Gastrocnemius medialis (tissue), 4 donors: ENCODE measurements around the gene BAHCC1. TPM values are rescaled to one million over a fixed set of nuclear protein-coding genes. Genes with fewer than 3 reads are reported as not detected.

Experiments
- ATAC-seq, 2 donors: fragments of 150-250 bp; one replicate each; pipeline ENCODE4 v1.9.1; 2016
- DNase-seq, 2 donors: peaks; one replicate each; pipeline ENCODE4 v3.0.0-alpha.2; 2019
- H3K27ac ChIP-seq, 4 donors: fragments of 200-600 bp; sonication (generic); 1 replicate in 1 of 4; 2 replicates in 3 of 4; pipeline ENCODE4 v1.5.1; 2016 to 2018; ENCODE audit warnings: mild to moderate bottlenecking in 2 of 4, moderate library complexity in 1 of 4
- H3K27me3 ChIP-seq, 3 donors: fragments of 200-600 bp; sonication (generic) in 2 of 3; 1 replicate in 1 of 3; 2 replicates in 2 of 3; pipeline versions ENCODE4 v1.5.1 to v1.6.0; 2016 to 2019; ENCODE audit warnings: mild to moderate bottlenecking in 1 of 3, moderate library complexity in 1 of 3
- H3K36me3 ChIP-seq, 2 donors: fragments of 200-600 bp; sonication (generic) in 1 of 2; one replicate each; pipeline ENCODE4 v1.5.1; 2017 to 2018
- H3K4me1 ChIP-seq, 2 donors: fragments of 200-600 bp; sonication (generic) in 1 of 2; one replicate each; pipeline ENCODE4 v1.5.1; 2016 to 2017; ENCODE audit warnings: mild to moderate bottlenecking in 2 of 2
- H3K4me3 ChIP-seq, 4 donors: fragments of 200-600 bp; sonication (generic) in 3 of 4; 1 replicate in 1 of 4; 2 replicates in 3 of 4; pipeline ENCODE4 v1.5.1; 2016 to 2019; ENCODE audit warnings: mild to moderate bottlenecking in 2 of 4
- H3K9me3 ChIP-seq, 3 donors: fragments of 200-600 bp; sonication (generic) in 2 of 3; 1 replicate in 1 of 3; 2 replicates in 2 of 3; pipeline ENCODE4 v1.5.1; 2016 to 2019
- CTCF ChIP-seq, 5 experiments: fragments of 450-650 bp in 3 of 5; fragments of 200-600 bp in 2 of 5; sonication (generic) in 2 of 5; IDR thresholded peaks in 4 of 5; conservative IDR thresholded peaks in 1 of 5; 1 replicate in 4 of 5; 2 replicates in 1 of 5; pipeline ENCODE4 v1.5.1; 2016 to 2019; ENCODE audit warnings: antibody characterized with exemption in 5 of 5, mild to moderate bottlenecking in 3 of 5, moderate library complexity in 3 of 5
- POLR2A ChIP-seq, 2 donors: fragments of 450-650 bp; IDR thresholded peaks; one replicate each; pipeline ENCODE4 v1.6.1; 2017; ENCODE audit warnings: antibody characterized with exemption in 2 of 2, mild to moderate bottlenecking in 2 of 2, moderate library complexity in 2 of 2
- in situ Hi-C, 4 donors: fragments of 200-750 bp; cut with MboI; loops; one replicate each; pipeline versions ENCODE4 v1.15.0 to v1.8.0; 2017; ENCODE audit warnings: low sequenced_read_pairs in 4 of 4
- intact Hi-C: fragments of 100-400 bp; cut with DNase I; formaldehyde crosslinking; loops from one replicate; pipeline ENCODE4 v1.15.1; 2023; ENCODE audit warnings: low total_unique reads
- total RNA-seq, 4 donors: library from RNA; depleted of rRNA; stranded (reverse); fragments of >200 nt; gene quantifications; one replicate each; pipeline versions ENCODE4 v1.1.0 to v1.2.3, GENCODE V29; 2016

Gene BAHCC1
- total RNA-seq, 4 donors from 2014 or later, result 2.5 to 8.4 (median 5.8) TPM

GRCh38 chr17:81391936-81392908, 3.0 kb upstream of the BAHCC1 start:
- Histone ChIP-seq H3K27me3 (no peaks in the 10 kb centered on the region), H3K4me3 (peak overlapping the region; percentile 72 to 93 (median 80)), H3K9me3 (no peaks in the 10 kb centered on the region), H3K27ac (peak overlapping the region; percentile 98 to 99 (median 98)), H3K36me3 (no peaks in the 10 kb centered on the region), H3K4me1 (peaks cover 44 to 46% of the 10 kb centered on the region in 2 donors)
- in situ Hi-C loops (loop anchor here in 1 of 4 donors (10.0 kb wide), 1 partner anchor 97 kb away; the partner anchor contains the start of gene SLC38A10), intact Hi-C loops (no loop called here)
- peak; percentile 56 to 64 for DNase-seq
- peak; percentile 21 to 36 for TF ChIP-seq POLR2A (IDR thresholded peaks at IDR 0.05)
- TF ChIP-seq CTCF (IDR thresholded peaks at IDR 0.05 in 4 of 5, conservative IDR thresholded peaks at IDR 0.05 in 1 of 5), result peak in 1 of 5 experiments; percentile 7
- ATAC-seq, result peak in 1 of 2 donors; percentile 3

GRCh38 chr17:81392909-81393654, 2.2 kb upstream of the BAHCC1 start:
- intact Hi-C loops, result no loop called here
- in situ Hi-C loops, result loop anchor here in 1 of 4 donors (10.0 kb wide), 1 partner anchor 98 kb away; the partner anchor contains the start of gene SLC38A10

GRCh38 chr17:81393684-81394376, 1.4 kb upstream of the BAHCC1 start:
- in situ Hi-C loops, result loop anchor here in 1 of 4 donors (10.0 kb wide), 1 partner anchor 99 kb away; the partner anchor contains the start of gene SLC38A10
- intact Hi-C loops, result loop anchor here (1.0 to 2.0 kb wide), 4 partner anchors 33 to 119 kb away; partner anchors contain the start of genes ACTG1 and SLC38A10
- peak overlapping the region; percentile 72 to 93 (median 80) for H3K4me3 ChIP-seq
- TF ChIP-seq POLR2A (IDR thresholded peaks at IDR 0.05) (peak; percentile 90 to 93), CTCF (IDR thresholded peaks at IDR 0.05 in 4 of 5, conservative IDR thresholded peaks at IDR 0.05 in 1 of 5) (no peak)
- H3K27ac ChIP-seq, result peak overlapping the region; percentile 98 to 99 (median 98)
- ATAC-seq (peak; percentile 59 to 74), DNase-seq (peak; percentile 100)
- no peaks in the 10 kb centered on the region for H3K36me3 ChIP-seq
- H3K27me3 ChIP-seq, result no peaks in the 10 kb centered on the region
- no peaks in the 10 kb centered on the region for H3K9me3 ChIP-seq
- H3K4me1 ChIP-seq, result peaks cover 33 to 39% of the 10 kb centered on the region in 2 donors

More at GRCh38 chr17:81392909-81393654, 2.2 kb upstream of the BAHCC1 start:
- TF ChIP-seq CTCF (IDR thresholded peaks at IDR 0.05 in 4 of 5, conservative IDR thresholded peaks at IDR 0.05 in 1 of 5), result no peak
- no peaks in the 10 kb centered on the region for H3K36me3 ChIP-seq
- no peaks in the 10 kb centered on the region for H3K9me3 ChIP-seq
- H3K4me3 ChIP-seq, result peak overlapping the region; percentile 72 to 93 (median 80)
- peak overlapping the region; percentile 98 to 99 (median 98) for H3K27ac ChIP-seq
- ATAC-seq (no peak), DNase-seq (no peak)
- peaks cover 41 to 45% of the 10 kb centered on the region in 2 donors for H3K4me1 ChIP-seq
- H3K27me3 ChIP-seq, result no peaks in the 10 kb centered on the region

GRCh38 chr17:81394377-81394920, 808 bp upstream of the BAHCC1 start:
- Histone ChIP-seq H3K4me3 (peak overlapping the region; percentile 44 to 82 (median 76)), H3K4me1 (peaks cover 27 to 34% of the 10 kb centered on the region in 2 donors), H3K9me3 (no peaks in the 10 kb centered on the region), H3K27me3 (no peaks in the 10 kb centered on the region), H3K27ac (peak overlapping the region; percentile 98 to 99 (median 98)), H3K36me3 (no peaks in the 10 kb centered on the region)
- intact Hi-C loops, result loop anchor here (1.0 to 2.0 kb wide), 4 partner anchors 32 to 118 kb away; partner anchors contain the start of genes ACTG1 and SLC38A10
- ATAC-seq (no peak), DNase-seq (no peak)
- no peak for TF ChIP-seq POLR2A (IDR thresholded peaks at IDR 0.05)
- TF ChIP-seq CTCF (IDR thresholded peaks at IDR 0.05 in 4 of 5, conservative IDR thresholded peaks at IDR 0.05 in 1 of 5), result no peak
- in situ Hi-C loops, result loop anchor here in 1 of 4 donors (10.0 kb wide), 1 partner anchor 100 kb away; the partner anchor contains the start of gene SLC38A10
